ENCODE data around the gene NAXD.
"Not testable (repeated sequence)": the region's sequence is repeated elsewhere in the genome, so short reads cannot be mapped to it uniquely, and the experiment has no call there.

NAXD gene

GRCh38 chr13:110592665-110593064 is 22.7 kb upstream of the NAXD start:
- H3K27ac ChIP-seq, result no peak overlapping the region
- no peak for DNase-seq (ENCODE audit: low read depth, low spot score)

GRCh38 chr13:110593430-110594130 is 21.8 kb upstream of the NAXD start:
- H3K27ac ChIP-seq, result no peak overlapping the region
- no peak for DNase-seq (ENCODE audit: low read depth, low spot score)

- no peak overlapping the region for H3K27ac ChIP-seq
Observed at GRCh38 chr13:110597041-110597689, 18.2 kb upstream of the NAXD start.

GRCh38 chr13:110600261-110600819 is 15.0 kb upstream of the NAXD start:
- no peak for DNase-seq (ENCODE audit: low read depth, low spot score)
- H3K27ac ChIP-seq, result no peak overlapping the region

More at GRCh38 chr13:110597041-110597689, 18.2 kb upstream of the NAXD start:
- no peak for DNase-seq (ENCODE audit: low read depth, low spot score)

DNA sequence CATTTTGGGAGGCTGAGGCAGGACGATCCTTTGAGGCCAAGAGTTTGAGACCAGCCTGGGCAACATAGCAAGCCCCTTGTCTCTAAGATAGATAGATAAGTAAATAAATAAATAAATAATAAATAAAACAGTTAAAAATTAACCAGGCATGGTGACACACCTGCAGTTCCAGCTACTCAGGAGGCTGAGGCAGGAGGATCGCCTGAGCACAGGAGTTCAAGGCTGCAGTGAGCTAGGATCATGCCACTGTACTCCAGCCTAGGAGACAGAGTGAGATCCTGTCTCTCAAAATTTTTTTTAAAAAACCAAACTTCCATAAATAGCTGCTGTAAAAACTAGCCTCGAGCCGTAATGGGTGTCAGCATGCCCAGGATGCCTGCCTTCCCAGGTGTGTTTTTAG is 14.4 kb upstream of the NAXD start:
- no peak for DNase-seq (ENCODE audit: low read depth, low spot score)
- no peak overlapping the region for H3K27ac ChIP-seq

DNA sequence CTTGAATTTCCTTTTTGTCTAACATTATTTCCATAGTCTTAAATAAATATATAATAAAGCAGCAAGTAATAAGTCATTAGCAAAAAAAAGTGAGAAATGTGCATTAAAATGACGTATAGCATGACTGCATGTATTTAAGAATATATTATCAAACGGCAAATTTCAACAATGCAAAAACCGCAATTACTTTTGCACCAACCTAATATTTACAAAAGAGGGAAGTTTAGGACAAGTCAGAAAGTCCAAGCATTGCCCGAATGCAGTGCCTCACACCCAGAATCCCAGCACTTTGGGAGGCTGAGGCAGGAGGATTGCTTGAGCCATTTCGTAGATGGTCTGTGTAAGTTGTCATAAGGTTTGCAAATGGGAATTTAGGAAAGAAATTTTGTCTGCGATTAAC is 10.2 kb upstream of the NAXD start:
- H3K27ac ChIP-seq, result no peak overlapping the region
- DNase-seq (ENCODE audit: low read depth, low spot score), result no peak

- not testable (repeated sequence) for DNase-seq (ENCODE audit: low read depth, low spot score); H3K27ac ChIP-seq
Observed at GRCh38 chr13:110606281-110606680, 9.1 kb upstream of the NAXD start.

DNA sequence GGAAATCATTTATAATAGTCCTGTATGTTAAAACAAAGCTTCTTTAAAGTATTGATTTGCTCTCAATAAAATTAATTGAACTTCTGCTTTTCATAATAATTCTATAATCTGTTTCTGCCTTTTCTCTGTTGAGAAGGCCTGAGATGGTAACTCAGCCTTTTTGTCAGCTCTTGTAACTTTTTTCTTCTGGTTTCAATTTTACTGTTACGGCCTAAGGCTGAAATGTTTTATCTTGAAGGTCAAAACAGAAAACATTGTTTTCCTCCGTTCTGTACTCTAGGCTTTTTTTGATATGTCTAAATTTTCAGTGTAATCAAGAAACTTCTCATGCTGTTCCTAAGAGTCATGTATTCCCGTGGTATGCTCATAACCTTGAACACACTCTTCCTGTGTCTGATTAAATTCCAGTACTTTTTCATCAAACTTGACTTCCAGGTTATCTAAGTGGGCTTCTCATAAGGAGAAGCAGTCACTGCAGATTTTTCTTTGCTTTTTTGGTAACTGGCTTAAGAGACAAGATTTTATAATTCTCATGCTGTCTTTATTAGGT is 7.6 kb upstream of the NAXD start:
- no peak for DNase-seq (ENCODE audit: low read depth, low spot score)
- H3K27ac ChIP-seq, result no peak overlapping the region

DNA sequence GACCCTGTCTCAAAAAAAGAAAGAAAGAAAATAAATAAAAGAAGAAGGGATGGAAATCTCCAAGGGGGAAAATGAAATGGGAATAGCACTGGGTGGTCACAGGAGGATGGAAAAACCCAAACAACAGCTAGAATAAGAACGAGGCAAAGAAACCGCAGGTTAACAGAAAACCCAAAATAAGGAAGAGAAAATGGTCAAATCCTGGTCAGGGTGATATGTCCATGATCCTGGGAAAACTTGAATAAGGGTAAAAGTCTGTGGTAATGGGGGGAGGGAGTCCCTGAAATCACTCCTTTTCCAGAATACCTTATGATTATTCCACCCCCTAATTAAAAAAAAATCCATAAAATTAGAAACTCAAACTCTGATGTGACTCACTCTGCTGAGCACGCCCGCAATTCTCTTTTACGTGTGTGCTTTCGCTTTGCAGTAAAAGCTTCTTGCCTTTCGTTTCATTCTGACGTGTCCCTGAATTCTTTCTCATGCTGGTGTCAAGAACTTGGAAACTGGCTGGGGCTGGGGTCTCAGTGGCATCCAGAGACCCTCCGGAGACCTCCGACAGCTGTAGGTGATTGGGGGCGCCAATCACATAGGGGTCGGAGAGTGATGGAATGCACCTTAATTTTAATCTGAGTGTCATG is 4.3 kb upstream of the NAXD start:
- peak overlapping the region; percentile 9 for H3K27ac ChIP-seq
- DNase-seq (ENCODE audit: low read depth, low spot score), result no peak

GRCh38 chr13:110615005-110615321 is 382 bp upstream of the NAXD start:
- DNase-seq (ENCODE audit: low read depth, low spot score), result no peak
- peak overlapping the region; percentile 87 for H3K27ac ChIP-seq

- peak overlapping the region; percentile 87 for H3K27ac ChIP-seq
- no peak for DNase-seq (ENCODE audit: low read depth, low spot score)
Observed at GRCh38 chr13:110616103-110617101, 1.1 kb downstream of the NAXD start.

DNA sequence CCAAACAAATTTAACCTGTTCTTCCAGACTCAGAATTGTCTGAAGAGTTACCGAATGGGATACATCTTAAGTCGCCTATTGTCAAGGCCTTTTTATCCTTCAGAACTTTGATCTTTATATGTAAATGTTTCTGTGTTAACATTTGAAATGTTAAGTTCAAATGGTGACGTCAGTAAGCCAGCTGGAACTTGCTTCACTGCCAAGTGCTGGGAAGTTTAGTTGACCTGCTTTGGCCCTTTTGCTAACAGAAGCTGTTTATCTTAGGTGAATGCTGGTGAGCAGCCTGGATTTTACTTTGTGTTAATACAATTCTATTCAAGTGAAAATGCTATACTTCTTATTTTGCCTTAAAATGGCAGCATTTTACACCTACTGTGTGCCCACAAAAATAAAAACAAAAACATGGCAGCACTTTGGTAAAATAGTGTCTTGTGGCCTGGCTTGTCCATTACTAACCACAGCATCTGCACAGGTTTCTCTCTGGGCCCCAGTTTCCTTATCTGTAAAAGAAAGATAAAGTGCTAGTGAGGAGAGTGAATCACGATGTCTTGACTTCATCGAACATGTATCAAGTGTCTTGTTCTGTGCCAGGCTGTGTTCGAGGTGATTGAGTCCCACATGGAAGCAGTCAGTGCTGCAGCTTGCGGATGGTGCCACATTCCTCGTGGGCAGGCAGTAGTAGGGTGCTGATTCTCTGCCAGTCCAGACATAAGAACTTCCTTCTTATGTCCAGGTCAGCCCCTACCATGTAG is 2.2 kb downstream of the NAXD start:
- DNase-seq (ENCODE audit: low read depth, low spot score), result no peak
- peak overlapping the region; percentile 87 for H3K27ac ChIP-seq

GRCh38 chr13:110618167-110618566 is 2.8 kb downstream of the NAXD start:
- DNase-seq (ENCODE audit: low read depth, low spot score), result no peak
- no peak overlapping the region for H3K27ac ChIP-seq

- DNase-seq (ENCODE audit: low read depth, low spot score), result no peak
- H3K27ac ChIP-seq, result no peak overlapping the region
Observed at GRCh38 chr13:110618780-110619179, 3.4 kb downstream of the NAXD start.

GRCh38 chr13:110620596-110620995 is 5.3 kb downstream of the NAXD start:
- H3K27ac ChIP-seq, result no peak overlapping the region
- no peak for DNase-seq (ENCODE audit: low read depth, low spot score)

- no peak overlapping the region for H3K27ac ChIP-seq
- no peak for DNase-seq (ENCODE audit: low read depth, low spot score)
Observed at GRCh38 chr13:110624766-110625756, 9.7 kb downstream of the NAXD start.

DNA sequence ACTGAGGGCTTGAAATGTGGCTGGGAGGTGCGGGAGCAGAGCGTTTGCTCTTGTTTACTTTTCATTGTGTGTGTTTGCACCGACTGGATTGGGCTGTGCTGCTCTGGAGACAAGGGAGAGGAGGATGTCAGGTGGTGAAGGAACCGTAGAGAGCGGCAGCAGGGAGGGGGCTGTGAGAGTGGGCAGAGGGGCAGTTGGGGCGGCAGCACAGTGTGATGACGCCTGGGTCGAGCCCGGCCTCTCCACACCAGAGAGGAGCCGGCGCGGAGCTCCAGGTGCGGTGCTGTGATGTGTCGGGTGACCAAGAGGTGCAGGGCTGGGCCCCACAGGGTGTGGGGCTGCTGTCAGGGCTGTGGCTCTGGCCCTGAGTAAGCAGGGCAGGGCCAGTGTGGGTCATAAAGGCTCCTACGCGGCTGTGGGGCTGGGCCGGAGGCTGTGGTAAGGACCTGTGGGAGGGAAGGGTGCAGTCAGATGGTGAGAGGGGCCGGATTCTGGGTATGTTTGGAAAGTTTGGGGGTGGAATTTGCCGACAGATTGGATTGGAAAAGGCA is 10.5 kb downstream of the NAXD start:
- no peak for DNase-seq (ENCODE audit: low read depth, low spot score)
- no peak overlapping the region for H3K27ac ChIP-seq

DNA sequence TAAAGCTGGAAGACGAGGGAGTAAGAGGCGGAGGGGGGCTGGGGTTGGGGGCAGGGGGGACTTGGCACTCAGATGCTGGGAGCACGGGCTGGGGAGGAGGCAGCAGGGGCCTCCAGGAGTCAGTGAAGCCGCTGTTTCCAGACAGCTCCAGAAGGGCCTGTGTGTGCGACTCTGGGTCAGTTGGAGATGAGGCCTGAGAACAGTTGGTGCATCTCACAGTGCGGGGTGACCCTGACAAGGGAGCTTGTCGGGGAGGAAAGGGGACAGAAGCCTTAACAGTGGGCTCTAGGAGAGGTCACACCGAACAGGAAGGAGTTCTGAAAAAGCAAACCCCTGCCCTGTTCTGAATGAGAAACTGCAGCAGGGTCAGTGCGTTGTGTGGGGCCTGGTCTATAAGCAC is 11.2 kb downstream of the NAXD start:
- no peak for DNase-seq (ENCODE audit: low read depth, low spot score)
- H3K27ac ChIP-seq, result peak overlapping the region; percentile 15

All from epithelial cell of prostate (primary cell).